ENCODE measurements around the gene FHAD1. TPM values are rescaled to one million over a fixed set of nuclear protein-coding genes. Genes with fewer than 3 reads are reported as not detected.
A peak's percentile ranks its signal among the peaks of the same experiment; 100 is the strongest.

Gene FHAD1
- total and polyA plus RNA-seq, 9 of the 15 experiments (the other 6 are each of a cell fraction or from before 2014, with no cell fraction given), result 0.32 to 2.1 (median 1.5) TPM; not detected in 1

DNA sequence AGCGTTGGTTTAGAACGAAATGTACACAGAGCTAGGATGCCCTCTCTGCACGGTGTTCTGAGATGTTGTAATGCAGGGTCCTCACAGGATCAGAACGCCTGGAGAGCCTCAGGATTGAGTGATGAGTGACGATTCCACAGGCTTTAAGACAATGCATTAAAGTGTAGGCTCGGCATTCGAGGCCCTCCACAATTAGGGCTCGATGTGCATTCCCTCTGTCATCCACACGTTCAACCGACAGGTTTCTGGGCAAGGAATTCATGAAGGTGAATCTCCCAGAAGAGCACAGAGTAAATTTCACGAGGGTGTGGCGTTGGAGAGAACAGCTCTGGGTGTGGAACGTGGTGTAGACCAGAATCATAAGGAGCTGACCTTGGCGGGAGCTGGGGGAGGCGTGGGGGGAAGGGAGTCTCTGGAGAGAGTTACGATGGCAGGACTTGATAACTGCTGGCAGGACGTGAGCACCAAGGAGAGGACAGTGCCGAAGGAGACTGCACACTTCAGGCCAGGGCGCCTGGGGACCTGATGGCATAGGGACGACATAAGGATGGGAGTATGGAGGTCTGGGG, 111.6 kb downstream of the FHAD1 start (continued):
- peak; percentile 55; the same call in 1 of the 2 replicates for TF ChIP-seq NBN (IDR thresholded peaks at IDR 0.05; ENCODE audit: low read depth)
- no peak for TF ChIP-seq SREBF1 (IDR thresholded peaks at IDR 0.05; ENCODE audit: borderline replicate concordance, low read depth, low read length)
- TF ChIP-seq, protein P1, sequence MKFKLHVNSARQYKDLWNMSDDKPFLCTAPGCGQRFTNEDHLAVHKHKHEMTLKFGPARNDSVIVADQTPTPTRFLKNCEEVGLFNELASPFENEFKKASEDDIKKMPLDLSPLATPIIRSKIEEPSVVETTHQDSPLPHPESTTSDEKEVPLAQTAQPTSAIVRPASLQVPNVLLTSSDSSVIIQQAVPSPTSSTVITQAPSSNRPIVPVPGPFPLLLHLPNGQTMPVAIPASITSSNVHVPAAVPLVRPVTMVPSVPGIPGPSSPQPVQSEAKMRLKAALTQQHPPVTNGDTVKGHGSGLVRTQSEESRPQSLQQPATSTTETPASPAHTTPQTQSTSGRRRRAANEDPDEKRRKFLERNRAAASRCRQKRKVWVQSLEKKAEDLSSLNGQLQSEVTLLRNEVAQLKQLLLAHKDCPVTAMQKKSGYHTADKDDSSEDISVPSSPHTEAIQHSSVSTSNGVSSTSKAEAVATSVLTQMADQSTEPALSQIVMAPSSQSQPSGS (CRISPR knock-in tag; IDR thresholded peaks at IDR 0.05), result no peak
- 0 out of 2 replicates have a peak, but pooled peaks have one; percentile 50 for TF ChIP-seq OTX1 (CRISPR knock-in tag; IDR thresholded peaks at IDR 0.05)
- no peak for TF ChIP-seq KLF10 (CRISPR knock-in tag; IDR thresholded peaks at IDR 0.05)
- 0 out of 2 replicates have a peak, but pooled peaks have one; percentile 42 for TF ChIP-seq EP300 (IDR thresholded peaks at IDR 0.05; ENCODE audit: low read length)
- TF ChIP-seq PTTG1 (tag; IDR thresholded peaks at IDR 0.05; ENCODE audit: low read depth), result no peak
- TF ChIP-seq HEY1 (CRISPR knock-in tag; IDR thresholded peaks at IDR 0.05; ENCODE audit: borderline replicate concordance), result 0 out of 2 replicates have a peak, but pooled peaks have one; percentile 5
- no peak for TF ChIP-seq CC2D1A (IDR thresholded peaks at IDR 0.05)
- no peak; the same call in 1 of the 2 replicates for TF ChIP-seq FOSL1 (tag; conservative IDR thresholded peaks at IDR 0.05)
- TF ChIP-seq KAT7 (CRISPR knock-in tag; IDR thresholded peaks at IDR 0.05; ENCODE audit: borderline replicate concordance), result peak; percentile 30; the same call in 1 of the 2 replicates
- TF ChIP-seq STAT5A (IDR thresholded peaks at IDR 0.05; ENCODE audit: borderline replicate concordance, low read length), result no peak
- no peak for TF ChIP-seq SAFB2 (IDR thresholded peaks at IDR 0.05; ENCODE audit: borderline replicate concordance, low read depth, low read length, severe bottlenecking)
- TF ChIP-seq, protein P2, sequence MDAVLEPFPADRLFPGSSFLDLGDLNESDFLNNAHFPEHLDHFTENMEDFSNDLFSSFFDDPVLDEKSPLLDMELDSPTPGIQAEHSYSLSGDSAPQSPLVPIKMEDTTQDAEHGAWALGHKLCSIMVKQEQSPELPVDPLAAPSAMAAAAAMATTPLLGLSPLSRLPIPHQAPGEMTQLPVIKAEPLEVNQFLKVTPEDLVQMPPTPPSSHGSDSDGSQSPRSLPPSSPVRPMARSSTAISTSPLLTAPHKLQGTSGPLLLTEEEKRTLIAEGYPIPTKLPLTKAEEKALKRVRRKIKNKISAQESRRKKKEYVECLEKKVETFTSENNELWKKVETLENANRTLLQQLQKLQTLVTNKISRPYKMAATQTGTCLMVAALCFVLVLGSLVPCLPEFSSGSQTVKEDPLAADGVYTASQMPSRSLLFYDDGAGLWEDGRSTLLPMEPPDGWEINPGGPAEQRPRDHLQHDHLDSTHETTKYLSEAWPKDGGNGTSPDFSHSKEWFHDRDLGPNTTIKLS (IDR thresholded peaks at IDR 0.05; ENCODE audit: borderline replicate concordance, low read depth), result peak; percentile 29; the same call in 1 of the 2 replicates
- TF ChIP-seq PHF21A (IDR thresholded peaks at IDR 0.05; ENCODE audit: borderline replicate concordance, low read depth), result no peak
- 0 out of 4 replicates have a peak, but pooled peaks of 1 of the 2 experiments have one; percentile 23 for TF ChIP-seq CSDE1 (IDR thresholded peaks at IDR 0.05)
- no peak for TF ChIP-seq ZNF717 (CRISPR knock-in tag; IDR thresholded peaks at IDR 0.05)
- 0 out of 2 replicates have a peak, but pooled peaks have one; percentile 10 for TF ChIP-seq CEBPB (tag; IDR thresholded peaks at IDR 0.05)
- TF ChIP-seq POLR2A (conservative IDR thresholded peaks at IDR 0.05), result no peak
- no peak for TF ChIP-seq PTRF (tag; IDR thresholded peaks at IDR 0.05)
- TF ChIP-seq ZBTB7A (IDR thresholded peaks at IDR 0.05; ENCODE audit: borderline replicate concordance, control insufficient read depth, low read depth, low read length), result no peak; the same call in 1 of the 2 replicates
- no peak for TF ChIP-seq ZNF197 (CRISPR knock-in tag; IDR thresholded peaks at IDR 0.05; ENCODE audit: low read depth)
- TF ChIP-seq ZNF79 (CRISPR knock-in tag; IDR thresholded peaks at IDR 0.05; ENCODE audit: low read depth), result no peak
- TF ChIP-seq THRB (CRISPR knock-in tag; conservative IDR thresholded peaks at IDR 0.05), result no peak
- no peak for TF ChIP-seq CCNT2 (IDR thresholded peaks at IDR 0.05; ENCODE audit: borderline replicate concordance, extremely low read depth, insufficient read length, low read depth, low read length)
- no peak for TF ChIP-seq GTF2A2 (tag; IDR thresholded peaks at IDR 0.05)

All from K562 (cell line).